Measurements from ENCODE around the gene NUP214.

The NUP214 gene

DNA sequence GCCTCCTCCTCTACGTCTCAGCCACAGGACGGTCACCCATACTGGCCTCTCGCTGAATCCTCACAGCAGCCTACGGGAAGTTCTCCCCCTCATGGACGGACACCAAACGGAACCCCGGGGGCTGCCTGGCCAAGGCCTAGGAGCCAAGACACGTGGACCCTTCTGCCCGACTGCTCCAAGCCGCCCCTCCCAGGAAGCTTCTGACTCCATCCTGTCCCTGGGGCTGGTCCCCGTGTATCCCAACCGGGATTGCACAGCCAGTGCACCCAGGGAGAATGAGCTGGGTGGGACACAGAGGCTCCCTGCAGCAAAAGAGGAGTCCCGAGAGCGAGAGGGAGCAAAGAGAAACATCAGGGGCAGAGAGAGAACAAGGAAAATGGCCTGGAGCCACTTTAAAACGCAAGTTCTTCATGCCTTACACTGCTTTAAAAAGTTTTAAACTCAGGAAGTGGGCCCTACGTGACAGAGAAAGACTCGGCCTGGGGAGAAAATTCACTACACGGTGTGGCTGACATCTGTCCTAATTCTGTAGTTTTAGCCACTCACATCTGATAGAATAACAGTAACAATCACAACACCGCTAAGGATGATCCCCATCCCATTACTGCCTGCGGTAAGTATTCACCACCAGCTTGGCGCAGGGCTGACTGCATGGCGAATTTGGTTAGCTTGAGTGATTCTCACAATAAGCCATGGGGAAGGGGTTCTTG lies 147.9 kb downstream of the NUP214 start:
- H3K36me3 Mint-ChIP-seq, result peaks cover 2% of the 10 kb centered on the region
- peak overlapping the region; percentile 81 for H3K27ac Mint-ChIP-seq
- H3K4me3 Mint-ChIP-seq, result peak overlapping the region; percentile 99
- H3K27me3 Mint-ChIP-seq, result no peaks in the 10 kb centered on the region
- DNase-seq (ENCODE audit: low spot score in 2 of 2) (no peak), ATAC-seq (ENCODE audit: low read depth) (no peak)
- peaks cover 50% of the 10 kb centered on the region for H3K4me1 Mint-ChIP-seq
- H3K9me3 Mint-ChIP-seq, result no peaks in the 10 kb centered on the region

DNA sequence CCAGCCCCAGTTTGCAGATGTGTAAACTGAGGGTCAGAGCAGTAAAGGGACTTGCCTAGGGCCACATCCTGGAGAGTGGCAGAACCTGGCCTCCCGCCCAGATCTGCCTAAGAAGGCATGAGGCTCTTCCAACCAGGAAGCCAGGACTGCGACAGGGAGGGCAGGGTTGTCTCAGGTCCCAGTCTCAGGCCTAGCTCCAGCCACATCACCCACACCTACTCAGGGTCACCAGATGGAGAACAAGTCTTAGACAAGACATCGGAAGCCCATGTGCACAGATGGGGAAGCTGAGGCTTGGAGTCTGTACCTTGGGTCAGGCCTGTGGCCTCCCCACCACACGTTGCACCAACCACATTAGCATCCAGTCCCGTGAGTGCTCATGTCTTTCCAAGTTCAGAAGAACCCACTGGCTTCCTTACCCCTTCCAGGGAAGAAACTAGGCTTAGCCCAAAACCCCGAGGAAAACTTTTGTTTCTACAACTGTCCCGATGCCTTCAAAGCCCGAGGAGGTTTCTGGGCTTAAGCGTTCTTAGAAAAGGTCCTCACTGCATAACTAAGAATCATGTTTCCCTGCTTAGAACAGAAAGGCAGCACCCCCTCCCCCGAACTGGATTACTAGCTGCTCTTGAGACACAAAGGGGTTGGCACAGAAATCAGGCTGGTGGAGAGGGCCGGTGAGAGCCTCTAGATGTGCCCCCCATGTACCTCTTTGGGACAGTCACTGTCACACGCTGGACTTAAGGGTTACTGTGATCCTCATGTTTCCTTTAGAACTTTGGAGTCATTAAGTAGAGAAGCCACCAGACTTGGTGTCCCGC lies 148.7 kb downstream of the NUP214 start:
- Mint-ChIP-seq H3K36me3 (peaks cover 2% of the 10 kb centered on the region), H3K27me3 (no peaks in the 10 kb centered on the region), H3K27ac (peak overlapping the region; percentile 81), H3K4me1 (peaks cover 52% of the 10 kb centered on the region), H3K4me3 (peak overlapping the region; percentile 99), H3K9me3 (no peaks in the 10 kb centered on the region)
- no peak for DNase-seq (ENCODE audit: low spot score in 2 of 2)
- ATAC-seq (ENCODE audit: low read depth), result no peak

DNA sequence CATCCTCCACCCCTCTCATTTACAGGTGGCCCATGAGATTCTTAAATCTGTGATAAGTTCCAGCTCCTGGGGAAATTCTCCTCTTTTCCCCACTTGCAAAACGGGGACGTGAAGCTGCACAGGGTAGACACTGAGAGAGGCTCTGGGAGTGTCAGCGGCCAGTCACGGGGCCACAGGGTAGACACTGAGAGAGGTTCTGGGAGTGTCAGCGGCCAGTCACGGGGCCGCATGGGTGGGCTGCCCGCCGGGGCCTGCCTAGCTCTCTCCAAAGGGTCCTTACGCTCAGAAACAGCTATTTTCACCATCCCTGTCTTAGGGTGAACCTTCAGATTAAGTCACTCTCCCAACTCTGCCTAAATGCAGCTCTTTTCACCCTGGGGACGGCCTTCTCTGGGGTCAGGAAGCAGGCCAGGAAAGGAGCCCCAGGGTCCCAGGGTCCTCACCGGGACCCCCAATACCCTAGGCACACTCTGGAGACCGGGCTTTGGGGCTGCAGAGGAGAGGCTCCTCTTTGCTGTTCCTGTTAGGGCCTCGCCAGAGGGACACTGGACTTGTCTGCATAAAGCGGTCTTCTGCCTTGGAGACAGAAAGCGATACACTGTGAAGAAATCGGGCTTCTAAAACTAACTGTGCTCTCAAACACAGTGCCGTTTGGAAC lies 149.4 kb downstream of the NUP214 start:
- Mint-ChIP-seq H3K4me1 (peaks cover 49% of the 10 kb centered on the region), H3K27ac (peak overlapping the region; percentile 81), H3K9me3 (no peaks in the 10 kb centered on the region), H3K4me3 (peak overlapping the region; percentile 99), H3K27me3 (no peaks in the 10 kb centered on the region), H3K36me3 (peaks cover 2% of the 10 kb centered on the region)
- ATAC-seq (ENCODE audit: low read depth) (no peak), DNase-seq (ENCODE audit: low spot score in 2 of 2) (no peak)

DNA sequence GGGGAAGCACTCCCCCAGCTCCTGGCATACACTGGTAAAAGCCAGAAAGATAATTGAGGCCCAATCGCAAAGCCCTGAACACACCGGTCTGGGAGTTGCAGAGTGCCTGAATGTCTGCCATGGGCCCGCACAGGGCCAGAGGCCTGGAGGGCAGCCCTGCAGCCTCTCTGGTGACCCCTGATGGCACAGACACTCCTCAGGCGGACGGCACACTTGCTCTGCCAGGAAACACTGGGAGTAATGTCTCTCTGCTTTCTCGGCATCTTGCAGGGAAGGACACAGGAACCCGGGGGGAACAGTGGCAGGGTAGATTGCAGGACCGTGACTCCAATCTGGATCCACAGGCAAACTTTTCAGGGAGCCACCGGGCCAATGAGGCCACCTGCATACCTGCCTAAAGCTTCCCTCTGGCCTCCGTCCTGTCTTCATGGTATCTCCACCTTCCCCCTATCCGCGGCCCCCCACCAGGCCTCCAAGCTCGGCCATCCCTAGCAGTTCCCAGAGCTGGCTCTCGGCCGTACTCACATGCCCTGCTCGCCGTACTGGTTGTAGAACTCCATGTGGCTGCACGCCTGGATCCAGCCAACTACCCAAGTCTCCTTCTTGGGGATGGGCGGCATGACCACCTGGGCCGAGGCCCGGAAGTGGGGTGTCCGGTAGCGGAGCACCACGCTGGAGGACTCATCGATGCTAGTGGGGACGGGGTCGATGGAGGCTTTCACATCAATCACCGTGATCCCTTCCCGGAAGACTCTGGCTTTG lies 150.1 kb downstream of the NUP214 start:
- ATAC-seq (ENCODE audit: low read depth), result peak; percentile 19
- Mint-ChIP-seq H3K4me1 (peaks cover 43% of the 10 kb centered on the region), H3K36me3 (peaks cover 2% of the 10 kb centered on the region)

DNA sequence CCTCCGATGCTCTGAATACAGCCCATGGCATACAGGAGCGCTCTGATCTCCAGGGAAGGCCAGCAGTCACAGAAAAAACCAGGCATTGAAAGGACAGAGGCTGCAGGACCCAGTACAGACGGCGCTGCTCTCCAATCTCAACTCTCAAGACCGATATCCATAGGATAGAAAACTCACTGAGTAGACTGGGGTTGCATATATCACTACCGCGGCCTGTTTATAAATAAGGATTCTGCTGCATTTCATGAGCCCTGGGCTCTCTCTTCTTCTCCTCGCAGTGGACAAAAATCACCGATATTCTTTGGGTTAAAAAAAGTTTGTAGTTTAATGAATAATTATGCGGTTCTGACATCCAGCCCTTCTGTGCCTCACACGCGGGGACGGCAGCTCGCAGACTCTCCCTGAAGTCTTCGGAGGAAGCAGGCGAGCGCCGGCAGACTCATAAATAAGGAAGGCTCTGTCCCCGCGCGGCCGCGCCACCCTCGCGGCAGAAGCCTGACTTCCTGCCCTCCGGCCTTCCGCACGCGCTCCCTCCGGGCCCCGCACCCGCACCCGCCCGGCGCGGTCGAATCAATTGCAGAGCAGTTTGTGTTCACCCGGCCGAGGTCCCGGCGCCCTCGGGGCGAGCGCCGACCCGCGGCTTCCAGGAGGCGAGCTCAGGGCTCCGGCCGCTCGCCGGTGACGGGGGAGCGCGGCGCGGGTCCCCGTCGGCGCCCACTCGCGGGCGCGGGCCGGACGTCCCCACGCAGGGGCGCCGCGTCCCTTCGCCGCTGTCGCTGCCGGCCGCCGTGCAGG lies 150.9 kb downstream of the NUP214 start, which contains the start of gene FAM78A:
Gene FAM78A (minus strand): TSS at position 417 of the 795 bp plus-strand sequence. CDS start 331 bp downstream, at position 86.
- DNase-seq (ENCODE audit: low spot score in 2 of 2) (peak in 1 of 2 donors; percentile 58), ATAC-seq (ENCODE audit: low read depth) (peak; percentile 27)
- peak within 1 kb of the TSS; percentile 99 for H3K4me3 Mint-ChIP-seq
- peaks cover 36% of the 10 kb centered on the region for H3K4me1 Mint-ChIP-seq
- peaks cover 2% of the 10 kb centered on the region for H3K36me3 Mint-ChIP-seq
- H3K9me3 Mint-ChIP-seq, result no peaks in the 10 kb centered on the region
- H3K27me3 Mint-ChIP-seq, result no peaks in the 10 kb centered on the region
- peak within 1 kb of the TSS; percentile 81 for H3K27ac Mint-ChIP-seq

More for the DNA sequence above, 150.1 kb downstream of the NUP214 start:
- no peaks in the 10 kb centered on the region for H3K9me3 Mint-ChIP-seq
- peak overlapping the region; percentile 81 for H3K27ac Mint-ChIP-seq
- no peaks in the 10 kb centered on the region for H3K27me3 Mint-ChIP-seq
- H3K4me3 Mint-ChIP-seq, result peak overlapping the region; percentile 99
- no peak for DNase-seq (ENCODE audit: low spot score in 2 of 2)

DNA sequence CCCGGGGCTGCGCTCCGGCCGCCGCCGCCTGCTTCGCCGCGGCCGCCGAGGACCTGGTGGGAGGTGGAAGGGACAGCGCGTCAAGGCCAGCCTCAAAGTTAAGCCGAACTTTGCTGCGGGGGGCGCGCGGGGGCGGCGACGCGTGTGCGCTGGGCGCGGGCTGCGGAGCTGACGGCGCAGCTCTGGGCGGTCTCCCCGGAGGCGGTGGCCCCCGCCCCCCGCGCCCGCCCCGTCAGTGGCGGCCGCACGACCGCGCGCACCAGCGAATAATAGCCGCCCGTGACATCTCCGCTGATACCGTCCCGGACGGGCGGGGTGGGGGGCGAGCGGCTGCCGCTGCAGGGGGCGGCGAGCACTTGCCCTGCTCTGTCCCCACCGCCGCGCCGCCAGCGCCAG lies 151.5 kb downstream of the NUP214 start:
- H3K4me3 Mint-ChIP-seq, result peak overlapping the region; percentile 50
- H3K36me3 Mint-ChIP-seq, result peaks cover 2% of the 10 kb centered on the region
- H3K9me3 Mint-ChIP-seq, result no peaks in the 10 kb centered on the region
- H3K27me3 Mint-ChIP-seq, result peaks cover 2% of the 10 kb centered on the region
- ATAC-seq (ENCODE audit: low read depth) (peak; percentile 21), DNase-seq (ENCODE audit: low spot score in 2 of 2) (no peak)
- H3K4me1 Mint-ChIP-seq, result peaks cover 33% of the 10 kb centered on the region
- no peak overlapping the region for H3K27ac Mint-ChIP-seq

DNA sequence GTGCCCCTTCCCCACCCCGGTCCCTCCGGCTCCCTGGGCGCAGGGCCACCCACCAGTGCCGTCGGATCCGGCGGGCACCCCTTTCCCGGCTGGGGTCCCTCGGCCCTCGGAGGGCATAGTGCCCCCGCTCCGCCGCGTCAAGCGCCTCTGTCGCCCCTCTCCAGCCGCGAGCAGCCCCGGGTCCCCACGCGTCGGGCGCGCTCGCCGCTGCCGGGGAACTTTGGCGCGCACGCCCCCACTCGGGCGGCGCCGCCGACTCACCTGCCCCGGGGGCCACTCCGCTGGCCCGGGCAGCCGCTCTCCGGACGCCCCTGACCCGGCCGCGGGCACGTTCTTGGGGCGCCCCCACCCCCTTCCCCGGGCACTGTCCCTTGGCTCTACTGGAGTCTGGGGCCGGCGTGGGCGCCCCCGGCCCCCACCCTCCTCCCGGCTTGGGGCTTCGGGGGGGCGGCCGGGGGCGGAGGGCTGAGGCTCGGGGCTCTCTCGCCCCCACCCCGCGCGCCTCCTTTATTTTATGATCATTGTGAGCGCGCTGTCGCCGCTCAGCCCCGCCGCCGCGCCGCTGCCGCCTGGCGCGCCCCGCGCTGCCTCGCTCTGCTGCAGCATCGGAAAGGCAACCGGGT lies 152.0 kb downstream of the NUP214 start:
- Mint-ChIP-seq H3K4me1 (peaks cover 38% of the 10 kb centered on the region), H3K27ac (peak overlapping the region; percentile 85), H3K36me3 (peaks cover 2% of the 10 kb centered on the region), H3K9me3 (no peaks in the 10 kb centered on the region), H3K4me3 (peak overlapping the region; percentile 95), H3K27me3 (peaks cover 6% of the 10 kb centered on the region)
- ATAC-seq (ENCODE audit: low read depth) (peak; percentile 25), DNase-seq (ENCODE audit: low spot score in 2 of 2) (peak in 1 of 2 donors; percentile 57)

DNA sequence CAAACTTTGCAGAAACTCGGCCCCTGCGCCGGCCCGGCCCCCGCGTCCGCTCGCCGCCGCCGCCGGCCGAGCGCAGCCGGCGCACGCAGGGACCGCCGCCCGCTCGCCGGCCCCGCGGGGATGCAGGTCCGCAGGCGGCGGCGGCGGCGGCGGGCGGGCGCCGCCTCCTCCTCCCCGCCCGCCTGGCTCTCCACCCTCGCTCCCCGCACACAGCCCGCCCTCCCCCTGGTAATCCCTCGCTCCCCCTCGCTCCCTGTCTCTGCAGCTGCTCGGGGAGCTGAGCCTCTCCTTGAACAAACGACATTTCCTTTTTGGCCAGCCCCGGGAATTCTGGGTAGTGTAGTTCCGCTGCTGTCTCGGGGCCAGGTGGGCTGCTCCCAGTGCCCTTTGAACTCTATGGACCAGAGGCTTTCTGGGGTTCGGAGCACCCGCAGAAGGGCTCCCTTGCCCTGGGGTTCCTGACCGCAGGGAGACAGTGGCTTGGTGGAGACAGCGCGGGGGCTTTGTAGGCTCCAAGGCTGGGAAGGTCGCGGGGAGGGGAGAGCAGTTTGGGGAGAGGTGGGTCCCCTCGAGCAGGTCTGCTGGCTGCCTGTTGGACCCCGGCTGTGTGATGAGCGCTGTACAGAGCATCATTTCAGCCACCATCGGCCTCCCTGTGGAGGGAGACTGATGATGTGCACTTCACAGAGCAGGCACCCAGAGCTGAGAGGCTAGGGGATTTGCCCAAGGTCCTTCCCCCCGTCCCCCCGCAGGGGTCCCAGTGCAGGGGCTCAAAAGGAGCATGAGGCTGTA lies 152.7 kb downstream of the NUP214 start:
- Mint-ChIP-seq H3K27me3 (peaks cover 6% of the 10 kb centered on the region), H3K9me3 (no peaks in the 10 kb centered on the region), H3K4me3 (peak overlapping the region; percentile 95), H3K36me3 (peaks cover 2% of the 10 kb centered on the region), H3K27ac (peak overlapping the region; percentile 85), H3K4me1 (peaks cover 35% of the 10 kb centered on the region)
- ATAC-seq (ENCODE audit: low read depth) (peak; percentile 52), DNase-seq (ENCODE audit: low spot score in 2 of 2) (peak; percentile 50)

DNA sequence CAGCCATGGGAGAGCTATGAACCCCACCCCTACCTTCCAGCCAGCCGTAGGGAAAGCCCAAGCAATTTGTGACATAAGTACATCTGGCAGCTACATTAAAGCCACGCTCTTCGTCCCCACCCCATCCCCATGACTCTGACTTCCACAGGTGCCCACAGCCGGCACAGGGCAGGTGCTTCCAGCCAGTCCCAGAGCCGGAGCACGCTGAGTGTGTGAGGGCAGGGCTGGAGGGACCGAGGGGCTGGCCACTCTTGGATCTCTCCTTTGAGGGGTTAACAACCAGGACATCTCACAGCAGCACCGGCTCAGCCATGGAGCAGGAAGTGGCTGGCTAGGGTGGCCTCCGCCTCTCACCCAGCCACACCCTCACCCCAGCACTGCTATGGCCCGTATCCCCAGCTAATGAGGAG lies 153.3 kb downstream of the NUP214 start:
- H3K9me3 Mint-ChIP-seq, result no peaks in the 10 kb centered on the region
- DNase-seq (ENCODE audit: low spot score in 2 of 2) (no peak), ATAC-seq (ENCODE audit: low read depth) (peak; percentile 18)

DNA sequence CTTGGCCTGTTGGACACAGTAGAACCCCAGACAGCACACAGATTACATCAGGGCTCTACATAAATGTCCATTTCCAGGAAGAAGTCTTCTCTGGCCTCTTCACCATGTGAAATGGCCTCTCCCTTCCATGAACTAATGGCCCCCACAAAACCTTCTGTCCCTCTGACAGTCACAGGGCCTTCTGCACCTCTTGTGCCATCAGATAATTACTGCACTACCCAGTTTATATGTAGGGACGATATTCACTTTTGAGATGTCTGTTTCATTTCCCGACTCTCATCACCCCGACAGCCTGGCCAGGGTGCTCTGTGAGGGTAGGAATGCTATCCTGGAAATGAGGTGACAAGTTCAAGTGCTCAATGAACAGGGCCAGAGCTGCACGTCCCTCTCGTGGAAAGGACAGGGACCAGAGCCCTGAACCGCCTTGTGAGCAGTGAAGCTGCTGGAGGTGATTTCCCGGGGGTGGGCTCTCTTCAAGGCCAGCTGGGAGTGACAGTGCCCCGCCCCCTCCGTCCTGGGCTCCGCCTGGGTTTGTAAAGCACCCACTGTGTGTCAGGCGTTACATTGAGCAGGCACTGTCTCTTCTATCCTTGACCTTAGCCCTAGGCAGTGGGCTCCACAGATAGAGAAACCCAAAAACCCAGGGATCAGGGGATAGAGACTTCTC lies 153.9 kb downstream of the NUP214 start:
- H3K4me3 Mint-ChIP-seq, result peak overlapping the region; percentile 95

More for the DNA sequence above, 153.3 kb downstream of the NUP214 start:
- Mint-ChIP-seq H3K4me1 (peaks cover 30% of the 10 kb centered on the region), H3K27ac (peak overlapping the region; percentile 18), H3K36me3 (peaks cover 2% of the 10 kb centered on the region), H3K27me3 (peaks cover 6% of the 10 kb centered on the region), H3K4me3 (peak overlapping the region; percentile 95)

DNA sequence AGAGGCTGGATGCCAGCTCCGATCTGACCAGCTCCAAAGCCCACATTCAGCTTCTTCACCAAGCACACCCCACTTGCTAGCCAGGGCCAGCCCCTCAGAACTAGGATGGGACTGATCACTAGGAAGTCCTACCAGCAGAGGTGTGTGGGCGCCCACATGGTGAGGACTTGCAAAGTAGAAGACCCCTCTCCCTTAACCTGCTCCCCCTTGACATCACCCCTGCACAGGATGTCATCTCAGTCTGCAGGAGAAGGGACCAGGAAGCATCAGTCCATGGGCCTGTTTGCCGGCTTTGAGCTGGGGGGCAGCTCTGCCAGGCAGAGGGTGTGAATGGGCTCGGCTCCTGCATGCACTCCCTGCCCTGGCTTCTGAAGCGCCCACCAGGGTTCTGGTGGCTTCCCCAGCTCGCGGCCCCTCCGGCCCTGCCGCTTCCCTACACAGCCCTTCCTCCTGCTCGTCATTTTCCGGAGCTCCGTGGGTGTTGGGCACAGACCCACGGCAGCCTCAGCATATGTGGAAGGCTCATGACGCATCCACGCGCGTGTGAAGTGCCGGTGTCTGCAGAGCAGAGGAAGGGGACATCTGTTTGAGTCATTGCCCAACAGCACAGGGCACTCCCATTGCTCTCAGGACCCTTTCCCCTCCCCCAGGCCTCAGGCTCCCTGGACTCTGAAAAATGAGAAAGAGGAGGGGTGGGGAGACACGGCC lies 154.6 kb downstream of the NUP214 start:
- Mint-ChIP-seq H3K27me3 (peaks cover 6% of the 10 kb centered on the region), H3K9me3 (no peaks in the 10 kb centered on the region), H3K36me3 (peaks cover 2% of the 10 kb centered on the region), H3K4me1 (peaks cover 21% of the 10 kb centered on the region), H3K4me3 (no peak overlapping the region), H3K27ac (no peak overlapping the region)
- DNase-seq (ENCODE audit: low spot score in 2 of 2) (no peak), ATAC-seq (ENCODE audit: low read depth) (no peak)

More for the DNA sequence above, 153.9 kb downstream of the NUP214 start:
- Mint-ChIP-seq H3K9me3 (no peaks in the 10 kb centered on the region), H3K27me3 (peaks cover 6% of the 10 kb centered on the region), H3K27ac (peak overlapping the region; percentile 18), H3K4me1 (peaks cover 24% of the 10 kb centered on the region), H3K36me3 (peaks cover 2% of the 10 kb centered on the region)
- DNase-seq (ENCODE audit: low spot score in 2 of 2), result no peak
- no peak for ATAC-seq (ENCODE audit: low read depth)
